Adrenal gland (tissue), 5 donors: ENCODE measurements around the gene UBE2J2.

ENCODE experiments used
- POLR2A ChIP-seq, 2 donors: fragments of 450-650 bp; IDR thresholded peaks; one replicate each; pipeline ENCODE4 v1.6.1; 2017; ENCODE audit warnings: antibody characterized with exemption in 2 of 2, mild to moderate bottlenecking in 2 of 2, moderate library complexity in 1 of 2
- TF ChIP-seq, protein P1 (sequence below), 6 experiments: fragments of 450-650 bp in 4 of 6; fragments of 200-600 bp in 2 of 6; sonication (generic) in 1 of 6; IDR thresholded peaks; 1 replicate in 5 of 6; 2 replicates in 1 of 6; pipeline versions ENCODE4 v1.5.1 to v1.8.0; 2016 to 2021; ENCODE audit warnings: antibody characterized with exemption in 6 of 6, mild to moderate bottlenecking in 2 of 6, moderate library complexity in 1 of 6
- donor health status: DM: no; HTN: no; CAD: no.

DNA sequence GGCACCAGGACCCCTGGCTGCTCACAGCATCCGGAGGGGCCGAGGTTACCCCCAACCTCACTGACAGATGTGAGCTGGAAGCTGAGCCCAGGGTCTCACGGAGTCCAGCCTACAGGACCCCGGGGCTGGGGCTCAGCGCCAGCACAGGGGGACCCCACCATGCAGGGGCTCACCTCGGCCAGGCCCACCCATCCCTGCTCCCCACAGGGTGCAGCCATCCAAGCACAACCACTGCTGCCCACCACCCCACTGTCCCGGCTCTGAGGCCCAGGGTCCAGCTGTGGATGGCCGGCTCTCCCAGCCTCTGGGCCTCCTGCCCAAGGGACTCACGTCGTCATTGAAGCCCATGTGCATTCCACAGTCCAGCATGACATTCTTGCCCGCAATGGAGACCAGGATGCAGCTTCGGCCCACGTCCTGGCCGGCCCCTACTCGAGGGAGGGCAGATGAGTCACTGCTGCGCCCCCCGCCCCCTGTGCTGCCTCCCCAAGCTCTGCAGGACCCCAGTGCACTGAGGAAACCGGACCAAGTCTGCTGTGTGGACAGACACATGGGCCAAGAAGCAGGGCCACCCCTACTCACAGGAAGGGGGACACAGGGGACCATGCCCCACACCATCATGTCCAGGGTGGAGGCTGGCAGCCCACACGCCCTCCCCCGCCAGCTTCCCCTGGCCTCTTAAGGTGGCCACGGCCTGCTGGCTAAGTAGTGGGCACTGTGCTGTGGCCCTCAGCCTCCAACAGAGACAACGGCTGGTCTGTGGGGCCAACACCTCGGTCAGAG, 47.2 kb upstream of the UBE2J2 start:
- TF ChIP-seq, protein P1, sequence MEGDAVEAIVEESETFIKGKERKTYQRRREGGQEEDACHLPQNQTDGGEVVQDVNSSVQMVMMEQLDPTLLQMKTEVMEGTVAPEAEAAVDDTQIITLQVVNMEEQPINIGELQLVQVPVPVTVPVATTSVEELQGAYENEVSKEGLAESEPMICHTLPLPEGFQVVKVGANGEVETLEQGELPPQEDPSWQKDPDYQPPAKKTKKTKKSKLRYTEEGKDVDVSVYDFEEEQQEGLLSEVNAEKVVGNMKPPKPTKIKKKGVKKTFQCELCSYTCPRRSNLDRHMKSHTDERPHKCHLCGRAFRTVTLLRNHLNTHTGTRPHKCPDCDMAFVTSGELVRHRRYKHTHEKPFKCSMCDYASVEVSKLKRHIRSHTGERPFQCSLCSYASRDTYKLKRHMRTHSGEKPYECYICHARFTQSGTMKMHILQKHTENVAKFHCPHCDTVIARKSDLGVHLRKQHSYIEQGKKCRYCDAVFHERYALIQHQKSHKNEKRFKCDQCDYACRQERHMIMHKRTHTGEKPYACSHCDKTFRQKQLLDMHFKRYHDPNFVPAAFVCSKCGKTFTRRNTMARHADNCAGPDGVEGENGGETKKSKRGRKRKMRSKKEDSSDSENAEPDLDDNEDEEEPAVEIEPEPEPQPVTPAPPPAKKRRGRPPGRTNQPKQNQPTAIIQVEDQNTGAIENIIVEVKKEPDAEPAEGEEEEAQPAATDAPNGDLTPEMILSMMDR (IDR thresholded peaks at IDR 0.05): no peak
- no peak for TF ChIP-seq POLR2A (IDR thresholded peaks at IDR 0.05)
